Thyroid gland (tissue), 4 donors: ENCODE measurements around the gene MRGPRE. TPM values are rescaled to one million over a fixed set of nuclear protein-coding genes. Genes with fewer than 3 reads are reported as not detected.

Experiments
- DNase-seq, 2 donors: peaks; one replicate each; pipeline ENCODE4 v3.0.0-alpha.2; 2019
- H3K27ac ChIP-seq, 3 donors: fragments of 200-600 bp; sonication (generic); 1 replicate in 2 of 3; 2 replicates in 1 of 3; pipeline ENCODE4 v1.5.1; 2016 to 2019; ENCODE audit warnings: mild to moderate bottlenecking in 1 of 3, moderate library complexity in 1 of 3
- H3K27me3 ChIP-seq: fragments of 200-600 bp; sonication (generic); one replicate; pipeline ENCODE4 v1.5.1; 2019
- H3K36me3 ChIP-seq, 2 donors: fragments of 200-600 bp; sonication (generic); one replicate each; pipeline ENCODE4 v1.5.1; 2016 to 2019
- H3K4me1 ChIP-seq, 2 donors: fragments of 200-600 bp; sonication (generic); one replicate each; pipeline ENCODE4 v1.5.1; 2017 to 2019
- H3K4me3 ChIP-seq, 3 donors: fragments of 200-600 bp; sonication (generic); replicated peaks in 1 of 3; 1 replicate in 2 of 3; 2 replicates in 1 of 3; pipeline ENCODE4 v1.5.1; 2016; ENCODE audit warnings: mild to moderate bottlenecking in 1 of 3
- H3K9me3 ChIP-seq: fragments of 200-600 bp; sonication (generic); one replicate; pipeline ENCODE4 v1.5.1; 2017
- CTCF ChIP-seq, 6 experiments: fragments of 200-600 bp in 3 of 6; fragments of 450-650 bp in 3 of 6; sonication (generic) in 3 of 6; IDR thresholded peaks; one replicate each; pipeline ENCODE4 v1.5.1; 2016 to 2019; ENCODE audit warnings: antibody characterized with exemption in 6 of 6, mild to moderate bottlenecking in 2 of 6, inconsistent platforms in 1 of 6, moderate library complexity in 1 of 6
- POLR2A ChIP-seq, 2 donors: fragments of 450-650 bp; IDR thresholded peaks; one replicate each; pipeline ENCODE4 v1.6.1; 2017; ENCODE audit warnings: antibody characterized with exemption in 2 of 2, mild to moderate bottlenecking in 2 of 2, moderate library complexity in 1 of 2
- WGBS, 2 donors: methylation state at CpG; one replicate each; pipeline ENCODE4 v1.1.5; 2017; 5-methylcytosine and 5-hydroxymethylcytosine counted together
- intact Hi-C: fragments of 100-400 bp; cut with DNase I; formaldehyde crosslinking; loops from one replicate; pipeline ENCODE4 v1.15.1; 2023
- total RNA-seq, 4 donors: library from RNA; depleted of rRNA; stranded (reverse); fragments of >200 nt; gene quantifications; one replicate each; pipeline ENCODE4 v1.2.3, GENCODE V29; 2016

The MRGPRE gene
- total RNA-seq, 4 donors from 2014 or later = 0.39 TPM; not detected in 3

- DNase-seq = no peak
- Histone ChIP-seq H3K4me3 (no peak overlapping the region), H3K36me3 (no peaks in the 10 kb centered on the region), H3K4me1 (no peaks in the 10 kb centered on the region), H3K9me3 (no peaks in the 10 kb centered on the region), H3K27me3 (no peaks in the 10 kb centered on the region), H3K27ac (no peak overlapping the region)
- TF ChIP-seq POLR2A (IDR thresholded peaks at IDR 0.05) (no peak), CTCF (IDR thresholded peaks at IDR 0.05) (no peak)
- 82 to 94% methylated on average over 11 to 12 of the region's 12 CpGs for WGBS, 2 donors
- intact Hi-C loops = no loop called here
Measured at GRCh38 chr11:3181725-3182461, 50.3 kb downstream of the MRGPRE start.

GRCh38 chr11:3180869-3181268, 51.3 kb downstream of the MRGPRE start:
- no peak for DNase-seq
- H3K4me1 ChIP-seq = no peaks in the 10 kb centered on the region
- WGBS, 2 donors = 86 to 89% methylated on average over 5 of the region's 5 CpGs
- H3K27ac ChIP-seq = no peak overlapping the region
- TF ChIP-seq CTCF (IDR thresholded peaks at IDR 0.05) (no peak), POLR2A (IDR thresholded peaks at IDR 0.05) (no peak)
- H3K27me3 ChIP-seq = no peaks in the 10 kb centered on the region
- H3K36me3 ChIP-seq = no peaks in the 10 kb centered on the region
- no peaks in the 10 kb centered on the region for H3K9me3 ChIP-seq
- H3K4me3 ChIP-seq = no peak overlapping the region
- intact Hi-C loops = no loop called here

- H3K27ac ChIP-seq = no peak overlapping the region
- no peak for TF ChIP-seq CTCF (IDR thresholded peaks at IDR 0.05)
- no peak for TF ChIP-seq POLR2A (IDR thresholded peaks at IDR 0.05)
- intact Hi-C loops = no loop called here
- H3K36me3 ChIP-seq = no peaks in the 10 kb centered on the region
- DNase-seq = no peak
- 60 to 61% methylated on average over 2 of the region's 2 CpGs for WGBS, 2 donors
- H3K9me3 ChIP-seq = no peaks in the 10 kb centered on the region
- no peak overlapping the region for H3K4me3 ChIP-seq
- H3K4me1 ChIP-seq = no peaks in the 10 kb centered on the region
- no peaks in the 10 kb centered on the region for H3K27me3 ChIP-seq
Measured at GRCh38 chr11:3178349-3178748, 53.9 kb downstream of the MRGPRE start.

- Histone ChIP-seq H3K27me3 (no peaks in the 10 kb centered on the region), H3K9me3 (no peaks in the 10 kb centered on the region), H3K4me3 (no peak overlapping the region), H3K4me1 (no peaks in the 10 kb centered on the region), H3K36me3 (no peaks in the 10 kb centered on the region), H3K27ac (no peak overlapping the region)
- WGBS, 2 donors = 76 to 77% methylated on average over 2 of the region's 2 CpGs
- no peak for TF ChIP-seq POLR2A (IDR thresholded peaks at IDR 0.05)
- TF ChIP-seq CTCF (IDR thresholded peaks at IDR 0.05) = no peak
- DNase-seq = no peak
- intact Hi-C loops = no loop called here
Measured at GRCh38 chr11:3177931-3178330, 54.3 kb downstream of the MRGPRE start.

Other genes starting within 250 kb of the MRGPRE start
- 100 to 1,000 TPM; 104 to 117 (median 108) TPM for gene NAP1L4, start 240.1 kb downstream of the MRGPRE start, total RNA-seq
- gene CARS1, start 175.0 kb downstream of the MRGPRE start, total RNA-seq = 10 to 100 TPM; 36.7 to 56.2 (median 50.1) TPM
- 10 to 100 TPM; 24.2 to 46.7 (median 34.4) TPM for gene OSBPL5, start 67.1 kb downstream of the MRGPRE start, total RNA-seq
- not detected for gene MRGPRG, start 13.6 kb downstream of the MRGPRE start, total RNA-seq
- gene ZNF195, start 146.7 kb upstream of the MRGPRE start, total RNA-seq = 10 to 100 TPM; 21.1 to 31.8 (median 26.7) TPM